ELR (cell line): ENCODE data around the gene TEX2.
"Not testable (repeated sequence)": the region's sequence is repeated elsewhere in the genome, so short reads cannot be mapped to it uniquely, and the experiment has no call there.

Experiments
- DNase-seq: peaks from one replicate; pipeline ENCODE4 v3.0.0-alpha.2; 2015; ENCODE audit warnings: low read depth

TEX2 gene

DNA sequence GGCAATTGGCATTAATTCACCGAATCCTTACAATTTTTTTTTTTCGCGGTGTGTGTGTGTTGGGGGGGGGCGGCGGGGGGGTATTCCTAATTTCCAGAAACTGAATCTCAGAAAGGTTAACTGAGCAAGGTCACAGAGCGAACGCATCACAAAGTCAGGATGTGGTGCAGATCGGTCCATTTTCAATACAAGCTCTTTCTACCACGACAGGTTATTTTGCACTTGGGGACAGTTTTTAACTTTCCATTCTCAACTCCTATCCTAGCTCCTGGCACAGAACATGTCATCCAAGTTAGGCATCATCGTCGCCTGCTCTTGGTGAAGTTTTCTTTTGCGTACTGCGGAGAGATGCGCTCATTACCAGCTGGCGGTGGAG is 117.7 kb downstream of the TEX2 start:
- DNase-seq, result no peak

GRCh38 chr17:64139542-64139941 is 123.5 kb downstream of the TEX2 start:
- DNase-seq, result no peak

DNA sequence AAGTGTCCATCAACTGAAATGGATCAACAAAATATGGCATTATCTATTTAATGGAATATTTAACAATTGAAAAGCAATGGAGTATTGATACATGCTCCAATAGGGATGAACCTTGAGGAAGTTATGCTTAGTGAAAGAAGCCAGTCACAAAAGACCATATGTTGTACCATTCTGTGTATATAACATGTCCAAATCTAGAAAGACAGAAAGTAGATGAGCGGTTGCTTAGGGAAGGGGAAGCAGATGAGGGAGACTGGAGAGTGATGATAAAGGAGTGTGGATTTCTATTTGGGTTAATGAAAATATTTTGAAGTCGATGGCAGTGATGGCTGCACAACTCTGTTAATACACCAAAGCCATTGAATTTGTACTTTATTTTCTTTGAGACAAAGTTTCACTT is 124.6 kb downstream of the TEX2 start:
- DNase-seq, result no peak

DNA sequence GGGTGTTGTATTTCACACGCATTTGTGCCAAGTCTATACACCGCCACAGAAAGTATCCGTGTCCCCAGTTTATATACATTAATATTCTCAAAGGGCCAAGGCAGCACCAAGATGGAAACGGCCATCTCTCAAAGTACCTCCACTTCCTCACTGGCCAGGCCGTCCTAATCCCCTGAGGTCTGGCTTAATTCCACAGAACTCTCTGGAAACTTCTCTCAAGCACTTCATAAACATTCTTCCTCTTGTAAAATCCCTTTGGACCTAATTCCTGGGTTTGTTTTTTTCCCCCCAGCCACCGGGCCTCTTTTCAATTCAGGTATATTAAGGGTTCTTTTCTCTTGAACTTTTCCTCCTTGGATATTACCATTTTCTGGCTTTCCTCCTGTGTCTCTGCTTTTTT is 128.1 kb downstream of the TEX2 start:
- no peak for DNase-seq

DNA sequence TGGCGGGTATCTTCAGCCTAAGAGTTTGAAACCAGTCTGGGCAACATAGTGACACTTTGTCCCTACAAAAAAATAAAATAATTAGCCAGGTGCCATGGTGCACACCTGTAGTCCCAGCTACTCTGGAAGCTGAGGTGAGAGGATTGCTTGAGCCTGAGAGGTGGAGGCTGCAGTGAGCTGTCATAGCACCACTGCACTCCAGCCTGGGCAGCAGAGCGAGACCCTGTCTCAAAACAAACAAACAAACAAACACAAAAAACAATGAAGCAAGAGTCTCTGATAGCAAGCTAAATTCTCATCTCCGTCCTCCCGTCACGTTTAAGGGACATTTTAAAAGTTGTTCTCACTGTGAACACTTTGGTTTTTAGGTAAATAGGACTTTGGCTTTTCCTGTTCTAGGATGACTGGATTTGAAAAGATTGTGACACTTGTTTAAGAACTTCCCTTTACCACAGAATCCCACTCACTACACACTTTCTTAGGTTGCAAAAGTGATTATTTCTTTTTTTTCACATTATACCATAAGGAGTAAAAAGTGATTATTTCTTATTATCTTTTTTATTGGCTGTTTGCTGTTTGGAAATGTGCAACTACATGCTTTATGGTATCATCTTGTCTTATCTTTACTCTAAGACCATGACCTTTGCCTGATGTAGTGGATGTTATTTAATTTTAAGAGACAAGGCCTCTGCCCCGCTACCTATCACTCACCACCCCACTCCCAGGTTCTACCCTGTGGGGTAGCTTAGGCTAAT is 128.7 kb downstream of the TEX2 start:
- no peak for DNase-seq

- peak; percentile 85 for DNase-seq
These were observed 129.4 kb downstream of the TEX2 start for GRCh38 chr17:64133546-64134215.

DNA sequence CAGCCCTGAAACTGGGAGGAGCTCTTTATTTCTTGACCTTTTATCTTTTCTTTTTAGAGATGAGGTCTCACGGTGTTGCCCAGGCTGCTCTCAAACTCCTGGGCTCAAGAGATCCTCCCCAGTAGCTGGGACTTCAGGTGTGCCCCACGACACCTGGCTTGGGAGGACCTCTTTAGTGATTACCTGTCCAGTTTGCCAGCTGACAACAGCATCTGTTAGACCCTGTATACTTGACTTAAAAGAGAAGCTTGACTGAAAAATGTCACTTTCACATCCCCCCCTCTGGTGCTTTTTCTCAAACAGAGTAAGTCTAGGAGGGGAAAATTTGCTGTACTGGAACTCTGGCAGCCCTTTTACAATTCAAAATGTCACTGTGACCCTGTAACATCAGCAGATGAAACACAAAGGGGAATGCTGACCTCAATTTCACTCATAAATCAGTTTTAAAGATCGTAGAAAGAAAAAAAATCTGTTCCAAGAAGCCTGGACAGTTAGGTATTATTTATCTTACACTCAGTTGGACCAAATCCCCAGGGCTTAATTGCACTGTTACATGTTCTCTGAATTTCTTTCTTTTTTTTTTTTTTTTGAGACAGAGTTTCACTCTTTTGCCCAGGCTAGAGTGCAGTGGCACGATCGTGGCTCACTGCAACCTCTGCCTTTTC is 131.3 kb downstream of the TEX2 start:
- no peak for DNase-seq

DNA sequence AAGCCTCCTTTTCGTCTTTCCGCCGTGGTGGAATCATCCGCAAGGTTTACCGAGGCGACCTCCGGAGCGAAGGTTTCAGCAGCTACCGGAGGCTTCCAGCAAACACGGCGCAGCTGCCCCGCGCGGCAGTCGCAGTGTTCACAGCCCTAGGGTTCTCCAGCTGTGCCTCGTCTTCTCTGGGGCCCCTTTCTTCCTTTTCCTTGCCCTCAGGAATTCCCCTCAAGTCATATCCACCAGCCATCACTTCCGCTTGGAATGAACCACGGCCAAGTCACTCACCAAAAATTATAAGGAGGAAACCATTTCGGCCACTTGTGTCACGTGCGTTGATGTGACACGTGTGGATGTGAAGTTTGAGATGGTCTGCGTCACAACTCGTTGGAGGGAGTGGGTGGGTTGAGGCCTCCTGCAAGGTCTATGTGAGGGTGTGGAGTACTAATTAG is 132.5 kb downstream of the TEX2 start:
- peak; percentile 97 for DNase-seq

GRCh38 chr17:64129765-64130558 is 133.1 kb downstream of the TEX2 start, which contains the start of gene ERN1:
Gene ERN1, minus strand, starts transcription at chr17:64130144. Its CDS starts 115 bp downstream, at chr17:64130029.
- DNase-seq, result peak; percentile 96

DNA sequence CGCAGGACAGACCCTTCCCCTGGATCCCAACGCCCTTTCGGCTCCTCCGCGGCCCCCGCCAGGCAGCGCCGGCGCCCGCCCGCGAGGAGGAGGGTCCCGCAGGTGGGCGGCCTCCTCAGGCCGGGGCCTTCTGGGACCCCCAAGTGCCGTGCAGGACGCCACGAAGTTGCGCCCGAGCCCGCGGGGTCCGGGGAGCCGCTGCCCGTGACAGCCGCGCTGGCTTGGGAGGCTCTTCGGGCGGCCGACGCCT is 133.6 kb downstream of the TEX2 start:
- no peak for DNase-seq

DNA sequence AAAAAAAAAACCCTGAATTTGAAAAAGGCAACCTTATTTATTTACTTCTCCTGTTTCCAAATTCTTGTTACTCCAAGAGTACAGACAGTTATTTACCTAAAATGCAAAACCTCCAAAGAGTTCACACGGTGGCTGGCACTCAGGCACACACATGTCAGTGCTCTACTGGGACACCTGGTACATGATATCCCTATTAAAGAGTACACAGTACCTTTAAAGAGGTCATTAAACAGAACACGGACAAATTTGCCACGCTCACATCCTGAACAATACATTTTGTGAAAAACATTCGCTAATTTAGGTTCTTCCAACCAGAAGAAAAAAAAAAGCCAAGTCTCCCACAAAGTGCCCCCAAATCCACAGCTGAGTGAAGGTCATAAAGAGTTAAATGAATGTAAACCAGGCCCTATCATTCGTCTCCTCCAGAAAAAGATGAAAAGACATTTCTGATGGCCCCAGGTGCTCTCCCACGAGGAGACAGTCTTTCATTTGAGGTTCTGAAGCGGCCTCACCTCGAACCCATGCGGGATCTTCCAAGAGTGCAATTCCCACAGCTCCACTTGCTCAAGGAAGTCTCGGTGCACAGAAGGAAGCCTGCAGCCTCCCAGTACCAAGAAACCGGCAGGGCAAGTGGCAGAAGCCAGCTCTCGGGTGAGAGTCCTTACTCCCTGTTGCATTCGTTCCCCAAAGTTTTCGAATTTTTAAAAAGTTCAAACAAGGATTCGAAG is 134.1 kb downstream of the TEX2 start:
- DNase-seq, result peak; percentile 68

GRCh38 chr17:64126918-64127317 is 136.1 kb downstream of the TEX2 start:
- peak; percentile 79 for DNase-seq

DNA sequence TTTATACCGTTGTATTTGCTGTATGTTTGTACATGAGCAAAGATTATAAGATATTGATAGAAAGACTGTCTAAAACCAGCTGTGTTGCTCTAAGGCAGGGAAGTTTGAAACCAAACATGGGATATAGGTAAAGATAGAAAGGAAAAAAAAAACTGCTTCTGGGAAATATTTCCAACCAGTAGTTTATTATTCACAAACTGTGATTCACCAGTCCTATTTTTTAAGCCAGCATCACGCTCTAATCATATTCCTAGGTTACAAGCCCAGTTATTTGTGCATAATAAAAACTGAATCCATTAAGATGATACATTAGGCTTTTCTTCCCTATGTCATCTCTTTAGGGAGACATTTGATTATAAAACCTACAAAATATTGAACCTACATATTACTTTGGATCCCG is 137.1 kb downstream of the TEX2 start:
- no peak for DNase-seq

DNA sequence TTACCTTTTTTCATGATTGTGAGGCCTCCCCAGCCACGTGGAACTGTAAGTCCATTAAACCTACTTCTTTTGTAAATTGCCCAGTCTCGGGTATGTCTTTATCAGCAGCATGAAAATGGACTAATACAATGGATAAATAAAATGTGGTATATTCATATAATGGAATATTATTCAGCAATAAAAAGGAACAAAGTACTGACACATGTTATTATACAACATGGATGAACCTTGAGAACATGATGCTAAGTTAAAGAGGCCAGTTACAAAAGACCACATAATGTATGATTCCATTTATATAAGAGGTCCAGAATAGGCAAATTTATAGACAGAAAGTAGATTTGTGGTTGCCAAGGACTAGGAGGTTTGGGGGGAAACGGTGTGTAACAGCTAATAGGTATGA is 138.5 kb downstream of the TEX2 start:
- no peak for DNase-seq

GRCh38 chr17:64123114-64123513 is 139.9 kb downstream of the TEX2 start:
- DNase-seq, result no peak

- DNase-seq, result not testable (repeated sequence)
These were observed 141.9 kb downstream of the TEX2 start for GRCh38 chr17:64120972-64121786.

DNA sequence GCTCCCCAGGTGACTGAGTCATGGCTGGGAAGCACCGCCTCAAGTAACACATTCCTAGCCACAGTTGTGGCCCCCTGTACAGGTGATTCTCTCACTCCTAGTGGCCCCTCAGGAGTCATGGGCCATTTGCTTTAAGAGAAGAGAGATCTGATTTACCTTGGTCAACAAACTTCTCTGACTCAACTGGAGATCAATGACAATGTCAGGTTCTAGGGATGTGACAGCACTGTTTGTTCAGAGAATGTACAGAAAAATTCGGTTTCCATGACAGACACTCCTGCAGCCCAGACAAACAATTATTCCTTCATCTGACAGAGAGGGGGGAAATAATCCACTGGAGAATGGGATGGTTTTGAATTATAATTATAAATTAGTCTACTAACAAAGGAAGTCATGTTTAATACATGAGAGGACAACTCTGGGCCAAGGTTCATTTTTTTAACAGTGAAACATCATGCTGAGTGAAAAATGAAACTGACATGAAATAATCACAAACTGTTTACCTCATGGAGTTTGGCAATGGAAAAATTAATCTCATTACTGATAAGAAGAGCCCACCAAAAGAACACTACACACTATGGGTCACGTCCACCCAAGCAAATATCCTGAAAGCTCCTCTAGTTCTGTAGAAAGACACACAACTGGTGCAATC is 142.8 kb downstream of the TEX2 start:
- no peak for DNase-seq

GRCh38 chr17:64117981-64118979 is 144.8 kb downstream of the TEX2 start:
- peak; percentile 21 for DNase-seq
